Endothelial cell of umbilical vein (primary cell): ENCODE measurements around the gene SMIM41.

Source experiments
- EZH2 ChIP-seq: IDR thresholded peaks from 2 replicates; pipeline ENCODE4 v1.6.1; 2012; ENCODE audit warnings: borderline replicate concordance, low read depth, mild to moderate bottlenecking, moderate library complexity, low read length, inconsistent platforms; ENCODE audit not compliant: severe bottlenecking
- FOS ChIP-seq: IDR thresholded peaks from 2 replicates; pipeline ENCODE4 v1.6.1; 2011; ENCODE audit warnings: mild to moderate bottlenecking, low read length, moderate library complexity, borderline replicate concordance; ENCODE audit not compliant: insufficient read depth
- POLR2A ChIP-seq: IDR thresholded peaks from 2 replicates; pipeline ENCODE4 v1.6.1; 2012; ENCODE audit warnings: low read depth, mild to moderate bottlenecking, control low read depth, low read length
- POLR2AphosphoS5 ChIP-seq: IDR thresholded peaks from 2 replicates; pipeline ENCODE4 v1.6.1; 2012; ENCODE audit warnings: low read depth, mild to moderate bottlenecking, control low read depth, low read length, moderate library complexity; ENCODE audit not compliant: insufficient read depth
- TF ChIP-seq, protein P1 (sequence below), 2 donors: IDR thresholded peaks; 1 replicate in 1 of 2; 2 replicates in 1 of 2; pipeline ENCODE4 v1.5.1; 2011; ENCODE audit warnings: low read length in 2 of 2, mild to moderate bottlenecking in 2 of 2, moderate library complexity in 2 of 2, control low read depth in 1 of 2, inconsistent platforms in 1 of 2, low read depth in 1 of 2; ENCODE audit not compliant: insufficient read depth in 1 of 2; ENCODE audit errors: extremely low read depth in 1 of 2

DNA sequence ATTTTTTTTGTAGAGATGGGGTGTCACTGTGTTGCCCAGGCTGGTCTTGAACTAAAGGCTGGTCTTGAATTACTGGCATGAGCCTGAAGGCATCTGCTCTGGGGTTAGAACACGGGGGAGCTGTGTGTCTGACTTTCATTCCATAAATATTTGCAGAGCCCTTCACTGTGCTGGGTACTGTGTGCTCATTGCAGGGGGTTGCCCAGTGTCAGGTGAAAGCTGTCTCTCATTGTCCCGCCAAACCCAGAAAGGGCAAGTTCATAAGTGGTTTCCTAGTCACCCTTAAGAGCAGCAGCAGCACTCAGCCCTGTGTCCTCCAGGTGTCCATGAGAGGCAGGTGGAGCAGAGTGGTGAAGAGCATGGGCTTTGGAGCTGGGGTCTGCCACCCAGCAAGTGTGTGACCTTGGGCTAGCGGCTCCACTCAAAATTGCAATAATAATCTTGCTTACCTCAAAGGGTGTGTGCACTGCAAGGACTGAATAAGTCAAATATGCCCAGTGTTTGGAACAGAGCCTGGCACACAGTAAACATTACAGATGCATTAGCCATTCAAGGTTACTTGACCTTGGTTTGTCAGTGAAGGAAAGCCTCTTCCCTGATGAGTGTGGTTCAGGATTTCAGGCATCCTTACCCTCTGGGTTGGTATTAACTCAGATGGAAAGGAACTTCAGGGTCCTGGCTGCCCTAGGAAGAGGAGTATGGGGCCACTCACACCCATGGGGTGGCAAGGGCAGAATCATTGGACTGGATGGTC is 4.4 kb upstream of the SMIM41 start:
- TF ChIP-seq FOS (no peak), EZH2 (no peak), POLR2AphosphoS5 (no peak), POLR2A (no peak)
- TF ChIP-seq, protein P1, sequence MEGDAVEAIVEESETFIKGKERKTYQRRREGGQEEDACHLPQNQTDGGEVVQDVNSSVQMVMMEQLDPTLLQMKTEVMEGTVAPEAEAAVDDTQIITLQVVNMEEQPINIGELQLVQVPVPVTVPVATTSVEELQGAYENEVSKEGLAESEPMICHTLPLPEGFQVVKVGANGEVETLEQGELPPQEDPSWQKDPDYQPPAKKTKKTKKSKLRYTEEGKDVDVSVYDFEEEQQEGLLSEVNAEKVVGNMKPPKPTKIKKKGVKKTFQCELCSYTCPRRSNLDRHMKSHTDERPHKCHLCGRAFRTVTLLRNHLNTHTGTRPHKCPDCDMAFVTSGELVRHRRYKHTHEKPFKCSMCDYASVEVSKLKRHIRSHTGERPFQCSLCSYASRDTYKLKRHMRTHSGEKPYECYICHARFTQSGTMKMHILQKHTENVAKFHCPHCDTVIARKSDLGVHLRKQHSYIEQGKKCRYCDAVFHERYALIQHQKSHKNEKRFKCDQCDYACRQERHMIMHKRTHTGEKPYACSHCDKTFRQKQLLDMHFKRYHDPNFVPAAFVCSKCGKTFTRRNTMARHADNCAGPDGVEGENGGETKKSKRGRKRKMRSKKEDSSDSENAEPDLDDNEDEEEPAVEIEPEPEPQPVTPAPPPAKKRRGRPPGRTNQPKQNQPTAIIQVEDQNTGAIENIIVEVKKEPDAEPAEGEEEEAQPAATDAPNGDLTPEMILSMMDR (IDR thresholded peaks at IDR 0.05; ENCODE audit: extremely low read depth in 1 of 2, insufficient read depth in 1 of 2, low read depth in 1 of 2, low read length in 2 of 2) = no peak
